ENCODE results near the gene SCYL2. TPM values are rescaled to one million over a fixed set of nuclear protein-coding genes. Genes with fewer than 3 reads are reported as not detected.
A peak's percentile ranks its signal among the peaks of the same experiment; 100 is the strongest.
"Not testable (repeated sequence)": the region's sequence is repeated elsewhere in the genome, so short reads cannot be mapped to it uniquely, and the experiment has no call there.

SCYL2 gene
- 10 to 100 TPM; 46.3 to 55.6 (median 51.4) TPM for total RNA-seq

GRCh38 chr12:100266835-100267602 is at the start of gene SCYL2, which contains the start of gene DEPDC4:
SCYL2 (plus strand) TSS chr12:100267177; CDS start chr12:100282971, 15,794 bp downstream.
DEPDC4 (minus strand) TSS chr12:100267079; CDS start chr12:100267076, 3 bp downstream.
- Histone ChIP-seq H3K27me3 (no peaks in the 10 kb centered on the region), H3K36me3 (no peaks in the 10 kb centered on the region), H3K4me1 (peaks cover 20 to 49% (median 43%) of the 10 kb centered on the region in 4 donors), H3K4me3 (peak within 1 kb of the TSS; percentile 87 to 99 (median 95)), H3K9me3 (no peaks in the 10 kb centered on the region), H3K27ac (replicated peaks in 1 of 4) (peak within 1 kb of the TSS; percentile 98 to 99 (median 98))
- TF ChIP-seq EP300 (IDR thresholded peaks at IDR 0.05) (no peak), POLR2AphosphoS5 (IDR thresholded peaks at IDR 0.05) (peak; percentile 81 to 84), POLR2A (IDR thresholded peaks at IDR 0.05; ENCODE audit: low read depth) (peak; percentile 4)
- under 1% methylated on average over 40 of the region's 62 CpGs for WGBS
- DNase-seq (ENCODE audit: extremely low spot score): peak; percentile 99
- intact Hi-C loops (cut with DNase I): no loop called here

GRCh38 chr12:100219328-100220109 is 47.5 kb upstream of the SCYL2 start:
- H3K9me3 ChIP-seq: no peaks in the 10 kb centered on the region
- intact Hi-C loops (cut with DNase I): no loop called here
- H3K4me3 ChIP-seq: no peak overlapping the region
- no peak for DNase-seq (ENCODE audit: extremely low spot score)
- H3K27ac ChIP-seq (replicated peaks in 1 of 4): no peak overlapping the region
- no peaks in the 10 kb centered on the region for H3K4me1 ChIP-seq
- TF ChIP-seq POLR2AphosphoS5 (IDR thresholded peaks at IDR 0.05) (no peak), POLR2A (IDR thresholded peaks at IDR 0.05; ENCODE audit: low read depth) (no peak), CTCF (IDR thresholded peaks at IDR 0.05) (no peak), EP300 (IDR thresholded peaks at IDR 0.05) (no peak)
- no peaks in the 10 kb centered on the region for H3K27me3 ChIP-seq
- WGBS: 83% methylated on average over 5 of the region's 5 CpGs
- H3K36me3 ChIP-seq: peaks cover 33 to 94% (median 65%) of the 10 kb centered on the region in 4 donors

GRCh38 chr12:100221523-100221922 is 45.5 kb upstream of the SCYL2 start:
- no peak for DNase-seq (ENCODE audit: extremely low spot score)
- H3K27me3 ChIP-seq: no peaks in the 10 kb centered on the region
- no peaks in the 10 kb centered on the region for H3K4me1 ChIP-seq
- no peaks in the 10 kb centered on the region for H3K9me3 ChIP-seq
- H3K4me3 ChIP-seq: no peak overlapping the region
- intact Hi-C loops (cut with DNase I): no loop called here
- TF ChIP-seq EP300 (IDR thresholded peaks at IDR 0.05): no peak
- no peak for TF ChIP-seq CTCF (IDR thresholded peaks at IDR 0.05)
- TF ChIP-seq POLR2A (IDR thresholded peaks at IDR 0.05; ENCODE audit: low read depth): no peak
- TF ChIP-seq POLR2AphosphoS5 (IDR thresholded peaks at IDR 0.05): no peak
- H3K27ac ChIP-seq (replicated peaks in 1 of 4): no peak overlapping the region
- WGBS: 89% methylated on average over 3 of the region's 3 CpGs
- peaks cover 41 to 91% (median 69%) of the 10 kb centered on the region in 4 donors for H3K36me3 ChIP-seq

GRCh38 chr12:100222173-100222572 is 44.8 kb upstream of the SCYL2 start:
- intact Hi-C loops (cut with DNase I); H3K9me3 ChIP-seq; DNase-seq (ENCODE audit: extremely low spot score); H3K27me3 ChIP-seq; H3K27ac ChIP-seq (replicated peaks in 1 of 4); H3K4me3 ChIP-seq; H3K4me1 ChIP-seq: not testable (repeated sequence)
- 91% methylated on average over 6 of the region's 6 CpGs for WGBS
- H3K36me3 ChIP-seq: peaks cover 41 to 90% (median 68%) of the 10 kb centered on the region in 4 donors

GRCh38 chr12:100225491-100225890 is 41.5 kb upstream of the SCYL2 start:
- intact Hi-C loops (cut with DNase I): no loop called here
- no peaks in the 10 kb centered on the region for H3K9me3 ChIP-seq
- TF ChIP-seq EP300 (IDR thresholded peaks at IDR 0.05): no peak
- TF ChIP-seq POLR2A (IDR thresholded peaks at IDR 0.05; ENCODE audit: low read depth): no peak
- TF ChIP-seq CTCF (IDR thresholded peaks at IDR 0.05): no peak
- TF ChIP-seq POLR2AphosphoS5 (IDR thresholded peaks at IDR 0.05): no peak
- H3K4me3 ChIP-seq: no peak overlapping the region
- peaks cover 30 to 58% (median 43%) of the 10 kb centered on the region in 4 donors for H3K36me3 ChIP-seq
- no peaks in the 10 kb centered on the region for H3K27me3 ChIP-seq
- no peak overlapping the region for H3K27ac ChIP-seq (replicated peaks in 1 of 4)
- no peaks in the 10 kb centered on the region for H3K4me1 ChIP-seq
- DNase-seq (ENCODE audit: extremely low spot score): no peak

All from esophagus muscularis mucosa (tissue), 4 donors.